GM19351 (cell line): ENCODE data around the gene OCA2.
A peak's percentile ranks its signal among the peaks of the same experiment; 100 is the strongest.
"Not testable (repeated sequence)": the region's sequence is repeated elsewhere in the genome, so short reads cannot be mapped to it uniquely, and the experiment has no call there.

ENCODE experiments used
- ATAC-seq: cut with Tn5 transposase; IDR thresholded peaks from one replicate; pipeline ENCODE4 v1.9.1; 2021; ENCODE audit warnings: mild to moderate bottlenecking, moderate library complexity; ENCODE audit not compliant: unreplicated experiment

OCA2 gene

DNA sequence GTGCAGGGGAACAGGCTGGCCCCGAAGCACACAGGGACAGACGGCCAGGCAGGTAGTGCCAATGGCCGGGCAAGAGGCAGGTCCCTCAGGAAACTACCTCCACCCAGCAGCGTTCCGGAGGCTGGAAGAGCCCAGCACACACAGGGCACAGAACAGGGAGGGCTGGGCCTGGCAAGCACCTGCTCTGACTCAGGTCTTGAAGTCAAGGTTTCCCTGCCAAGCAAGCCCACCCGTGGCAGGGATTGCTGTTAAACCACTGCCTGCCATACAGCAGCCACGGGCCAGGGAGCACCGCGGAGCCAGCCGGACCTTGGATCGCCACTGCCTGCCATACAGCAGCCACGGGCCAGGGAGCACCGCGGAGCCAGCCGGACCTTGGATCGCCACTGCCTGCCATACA, 22.5 kb upstream of the OCA2 start:
- ATAC-seq: not testable (repeated sequence)

- ATAC-seq: no peak
These were observed 21.2 kb upstream of the OCA2 start for GRCh38 chr15:28120359-28120640.

DNA sequence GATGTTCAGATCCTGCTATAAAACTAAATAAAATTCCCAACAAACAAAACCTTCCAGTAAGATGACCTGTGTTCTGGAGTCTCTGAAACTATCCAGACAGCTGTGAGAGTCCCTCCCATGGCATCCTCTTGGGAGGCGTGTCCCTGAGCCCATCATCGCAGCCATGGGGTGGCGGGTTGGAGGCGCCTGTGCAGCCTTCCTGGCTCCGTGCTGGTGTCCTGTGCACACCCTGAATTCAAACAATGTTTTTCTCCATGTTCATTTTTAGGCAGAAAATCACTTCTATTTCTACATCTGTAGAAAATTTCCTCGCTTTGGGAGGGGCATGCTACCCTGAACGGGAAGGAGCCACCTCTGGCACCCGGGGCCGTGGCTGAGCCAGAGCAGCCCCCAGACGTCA, 19.4 kb upstream of the OCA2 start:
- no peak for ATAC-seq

- ATAC-seq: no peak
These were observed 19.0 kb upstream of the OCA2 start for GRCh38 chr15:28118083-28118482.

DNA sequence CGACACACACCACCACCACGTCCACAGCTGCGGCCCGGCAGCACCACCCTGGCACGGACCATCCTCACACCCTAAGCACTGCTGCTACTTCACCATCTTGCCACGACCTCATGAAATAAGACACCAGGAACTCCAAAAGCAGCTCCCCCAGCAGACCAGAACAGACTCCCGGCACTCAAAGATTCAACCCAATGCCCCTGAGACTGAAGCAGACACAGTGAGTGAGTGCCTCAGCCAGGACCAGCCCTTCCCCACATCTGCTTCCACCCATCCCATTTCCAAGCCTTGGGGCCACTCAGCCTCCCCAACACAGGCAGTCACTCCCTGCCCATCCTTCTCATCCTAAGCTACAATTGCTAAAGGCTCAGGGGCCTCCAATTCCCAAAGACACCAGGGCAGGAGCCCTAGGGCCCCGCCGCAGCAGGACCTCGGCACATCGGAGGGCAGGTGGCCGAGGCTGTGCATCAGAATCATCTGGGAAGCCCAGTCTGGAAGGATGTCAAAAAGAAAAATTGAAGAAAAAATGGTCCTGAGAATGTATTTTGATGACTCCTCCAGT, 18.4 kb upstream of the OCA2 start:
- ATAC-seq: no peak

- no peak for ATAC-seq
These were observed 17.7 kb upstream of the OCA2 start for GRCh38 chr15:28116521-28117431.

- ATAC-seq: no peak
These were observed 16.8 kb upstream of the OCA2 start for GRCh38 chr15:28115871-28116270.

DNA sequence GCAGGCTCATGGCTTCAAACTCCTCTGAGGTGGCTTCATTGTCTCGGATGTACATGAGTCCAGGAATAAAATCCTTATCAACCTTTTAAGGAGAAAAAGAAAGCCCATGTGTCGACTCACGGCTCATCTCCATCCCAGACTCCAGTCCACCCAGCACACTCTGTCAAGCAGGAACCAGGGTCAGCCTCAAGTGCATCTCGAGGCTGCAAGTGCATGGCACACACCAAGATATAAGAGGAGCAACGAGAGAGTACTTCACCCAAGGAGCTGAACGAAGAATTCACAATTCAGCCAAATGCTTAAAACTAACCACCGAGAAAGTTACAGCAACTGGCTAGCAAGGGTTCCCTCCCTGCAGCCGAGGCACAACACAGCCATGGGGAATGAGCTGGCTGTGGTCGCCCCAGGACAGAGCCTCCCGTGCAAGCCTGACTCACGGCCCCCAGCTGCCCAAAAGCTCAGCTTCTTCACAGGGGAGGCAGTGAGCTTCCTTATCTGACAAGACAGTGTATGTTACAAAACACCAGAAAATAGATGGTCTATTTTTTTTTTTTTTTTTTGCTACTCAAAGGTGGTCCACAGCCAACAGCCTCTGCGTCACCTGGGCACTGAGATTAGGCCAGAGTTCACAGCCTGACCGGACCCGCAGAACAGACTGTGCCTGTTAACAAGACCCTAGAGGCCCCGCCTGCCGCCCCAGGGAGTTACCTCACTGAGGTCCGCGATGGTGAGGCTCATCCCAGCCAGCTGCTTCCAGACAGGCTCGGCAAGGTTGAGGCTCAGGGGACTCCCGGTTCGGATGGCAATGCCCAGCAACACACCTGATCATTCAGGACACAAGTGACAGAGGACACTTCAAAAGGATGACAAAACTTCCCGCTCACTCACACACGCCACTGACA, 15.9 kb upstream of the OCA2 start:
- ATAC-seq: no peak

- ATAC-seq: no peak
These were observed 15.0 kb upstream of the OCA2 start for GRCh38 chr15:28114114-28114455.

GRCh38 chr15:28113394-28114113, 14.4 kb upstream of the OCA2 start:
- ATAC-seq: no peak

GRCh38 chr15:28112962-28113361, 13.8 kb upstream of the OCA2 start:
- ATAC-seq: no peak

- no peak for ATAC-seq
These were observed 13.1 kb upstream of the OCA2 start for GRCh38 chr15:28112101-28112760.

GRCh38 chr15:28111543-28111942, 12.4 kb upstream of the OCA2 start:
- ATAC-seq: no peak

- no peak for ATAC-seq
These were observed 11.4 kb upstream of the OCA2 start for GRCh38 chr15:28110481-28110881.

- no peak for ATAC-seq
These were observed 10.7 kb upstream of the OCA2 start for GRCh38 chr15:28109626-28110455.

GRCh38 chr15:28107904-28108275, 8.8 kb upstream of the OCA2 start:
- peak; percentile 20 for ATAC-seq

GRCh38 chr15:28107111-28107903, 8.2 kb upstream of the OCA2 start:
- peak; percentile 36 for ATAC-seq

DNA sequence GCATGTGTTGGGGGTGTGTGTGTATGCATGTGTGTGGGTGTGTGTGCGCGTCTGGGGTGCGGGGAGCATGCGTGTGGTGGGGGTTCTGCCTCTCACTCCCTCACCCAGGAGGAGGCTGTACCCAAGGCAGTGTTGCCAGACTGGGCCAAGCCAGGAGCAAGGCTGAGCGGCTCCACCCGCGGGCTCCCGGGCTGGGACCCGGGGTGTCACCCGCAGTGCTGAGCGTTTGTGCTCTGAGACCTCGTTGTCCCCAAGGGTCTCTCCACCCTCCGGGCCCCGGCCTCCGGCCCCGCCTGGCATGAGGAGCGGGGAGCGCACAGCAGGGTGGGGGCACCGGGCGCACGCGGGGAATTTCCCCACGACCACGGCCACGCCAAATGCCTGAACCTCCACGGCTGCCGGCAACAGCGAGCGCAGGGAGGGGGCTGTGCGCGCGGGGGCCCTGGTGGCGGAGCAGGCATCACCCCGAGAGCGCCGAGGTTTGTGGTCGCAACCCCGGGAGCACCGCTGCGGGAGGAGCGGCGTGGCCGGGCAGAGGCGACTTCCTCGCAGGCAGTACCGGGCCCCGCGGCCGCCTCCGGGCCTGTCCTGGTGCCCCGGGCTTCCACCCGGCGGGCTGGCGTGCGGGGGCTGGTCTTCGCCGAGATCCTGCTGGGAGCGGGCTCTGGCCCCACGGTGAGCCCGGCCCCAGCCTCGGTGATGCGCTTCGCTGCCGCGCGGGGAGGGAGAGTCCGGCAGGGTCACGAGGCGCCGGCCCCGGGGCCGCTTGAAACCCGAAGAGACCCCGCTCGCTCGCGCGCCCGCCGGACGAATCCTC, 7.4 kb upstream of the OCA2 start:
- peak; percentile 41 for ATAC-seq
